ENCODE results near the gene PKP1.

The PKP1 gene

DNA sequence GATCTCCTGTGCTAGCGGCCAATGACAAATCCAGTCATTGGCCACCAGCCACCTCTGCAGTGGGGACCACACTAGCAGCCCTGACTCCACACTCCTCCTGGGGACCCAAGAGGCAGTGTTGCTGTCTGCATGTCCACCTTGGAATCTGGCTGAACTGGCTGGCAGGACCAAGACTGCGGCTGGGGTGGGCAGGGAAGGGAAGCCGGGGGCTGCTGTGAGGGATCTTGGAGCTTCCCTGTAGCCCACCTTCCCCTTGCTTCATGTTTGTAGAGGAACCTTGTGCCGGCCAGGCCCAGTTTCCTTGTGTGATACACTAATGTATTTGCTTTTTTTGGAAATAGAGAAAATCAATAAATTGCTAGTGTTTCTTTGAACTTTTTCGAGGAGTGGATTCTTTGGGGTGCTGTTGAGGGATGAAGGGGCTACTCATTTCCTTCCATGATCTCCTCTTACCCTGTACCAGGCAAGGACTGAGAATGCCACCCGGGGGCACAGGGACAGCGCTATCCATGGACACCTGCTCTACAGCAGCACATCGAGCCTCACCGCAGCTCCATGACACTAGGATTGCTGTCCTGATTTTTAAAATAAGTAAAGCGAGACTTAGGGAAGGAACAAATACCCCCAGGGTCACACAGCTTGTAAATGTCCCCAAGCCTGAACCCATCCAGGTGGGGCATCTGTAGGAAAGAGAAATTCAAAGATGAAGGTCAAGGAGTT lies 49.5 kb downstream of the PKP1 start:
- TF ChIP-seq EZH2 (IDR thresholded peaks at IDR 0.05; ENCODE audit: borderline replicate concordance, low read depth, low read length, severe bottlenecking) (no peak), CTCF (IDR thresholded peaks at IDR 0.05; ENCODE audit: borderline replicate concordance, extremely low read depth, low read length, poor library complexity, severe bottlenecking) (no peak)
- Histone ChIP-seq H3K4me3 (ENCODE audit: low read depth in 1 of 2, low read length in 2 of 2) (no peak overlapping the region), H3K27ac (ENCODE audit: low read length) (no peak overlapping the region), H3K27me3 (ENCODE audit: insufficient read depth, low read length, poor library complexity) (no peaks in the 10 kb centered on the region), H3K9ac (ENCODE audit: low read depth, low read length) (no peak overlapping the region), H3K9me3 (ENCODE audit: insufficient read depth, low read length, severe bottlenecking) (no peaks in the 10 kb centered on the region), H3K36me3 (ENCODE audit: insufficient read depth, low read length) (no peaks in the 10 kb centered on the region), H3K79me2 (ENCODE audit: insufficient read depth, low read length) (no peaks in the 10 kb centered on the region), H4K20me1 (ENCODE audit: insufficient read depth, low read length) (no peaks in the 10 kb centered on the region), H3K4me2 (ENCODE audit: insufficient read depth, low read length) (no peak overlapping the region), H3K4me1 (ENCODE audit: insufficient read depth, low read length) (no peaks in the 10 kb centered on the region; the same call in 1 of the 2 replicates), H2AFZ (ENCODE audit: low read depth, low read length) (no peak overlapping the region)
- DNase-seq (no peak), ATAC-seq (ENCODE audit: insufficient read depth, low read depth) (no peak)

GRCh38 chr1:201334325-201335173 lies 51.2 kb downstream of the PKP1 start:
- no peak for TF ChIP-seq CTCF (IDR thresholded peaks at IDR 0.05; ENCODE audit: borderline replicate concordance, extremely low read depth, low read length, poor library complexity, severe bottlenecking)
- TF ChIP-seq EZH2 (IDR thresholded peaks at IDR 0.05; ENCODE audit: borderline replicate concordance, low read depth, low read length, severe bottlenecking): no peak
- DNase-seq (no peak), ATAC-seq (ENCODE audit: insufficient read depth, low read depth) (no peak)
- Histone ChIP-seq H3K9ac (ENCODE audit: low read depth, low read length) (no peak overlapping the region), H4K20me1 (ENCODE audit: insufficient read depth, low read length) (no peaks in the 10 kb centered on the region), H3K9me3 (ENCODE audit: insufficient read depth, low read length, severe bottlenecking) (no peaks in the 10 kb centered on the region), H3K4me3 (ENCODE audit: low read depth in 1 of 2, low read length in 2 of 2) (no peak overlapping the region), H3K79me2 (ENCODE audit: insufficient read depth, low read length) (no peaks in the 10 kb centered on the region), H3K4me2 (ENCODE audit: insufficient read depth, low read length) (no peak overlapping the region), H3K36me3 (ENCODE audit: insufficient read depth, low read length) (no peaks in the 10 kb centered on the region), H2AFZ (ENCODE audit: low read depth, low read length) (no peak overlapping the region), H3K4me1 (ENCODE audit: insufficient read depth, low read length) (no peaks in the 10 kb centered on the region; the same call in 1 of the 2 replicates), H3K27me3 (ENCODE audit: insufficient read depth, low read length, poor library complexity) (no peaks in the 10 kb centered on the region), H3K27ac (ENCODE audit: low read length) (no peak overlapping the region)

GRCh38 chr1:201335174-201335870 lies 52.0 kb downstream of the PKP1 start:
- Histone ChIP-seq H3K9ac (ENCODE audit: low read depth, low read length) (no peak overlapping the region), H3K4me2 (ENCODE audit: insufficient read depth, low read length) (no peak overlapping the region), H3K36me3 (ENCODE audit: insufficient read depth, low read length) (no peaks in the 10 kb centered on the region), H2AFZ (ENCODE audit: low read depth, low read length) (no peak overlapping the region), H4K20me1 (ENCODE audit: insufficient read depth, low read length) (no peaks in the 10 kb centered on the region), H3K27ac (ENCODE audit: low read length) (no peak overlapping the region), H3K4me3 (ENCODE audit: low read depth in 1 of 2, low read length in 2 of 2) (no peak overlapping the region), H3K4me1 (ENCODE audit: insufficient read depth, low read length) (no peaks in the 10 kb centered on the region; the same call in 1 of the 2 replicates), H3K79me2 (ENCODE audit: insufficient read depth, low read length) (no peaks in the 10 kb centered on the region), H3K9me3 (ENCODE audit: insufficient read depth, low read length, severe bottlenecking) (no peaks in the 10 kb centered on the region), H3K27me3 (ENCODE audit: insufficient read depth, low read length, poor library complexity) (peaks cover 2% of the 10 kb centered on the region)
- no peak for TF ChIP-seq EZH2 (IDR thresholded peaks at IDR 0.05; ENCODE audit: borderline replicate concordance, low read depth, low read length, severe bottlenecking)
- TF ChIP-seq CTCF (IDR thresholded peaks at IDR 0.05; ENCODE audit: borderline replicate concordance, extremely low read depth, low read length, poor library complexity, severe bottlenecking): no peak
- no peak for ATAC-seq (ENCODE audit: insufficient read depth, low read depth)
- no peak for DNase-seq

Measured in DND-41 (cell line).